ENCODE results near the gene RPL18A.

Gene RPL18A

DNA sequence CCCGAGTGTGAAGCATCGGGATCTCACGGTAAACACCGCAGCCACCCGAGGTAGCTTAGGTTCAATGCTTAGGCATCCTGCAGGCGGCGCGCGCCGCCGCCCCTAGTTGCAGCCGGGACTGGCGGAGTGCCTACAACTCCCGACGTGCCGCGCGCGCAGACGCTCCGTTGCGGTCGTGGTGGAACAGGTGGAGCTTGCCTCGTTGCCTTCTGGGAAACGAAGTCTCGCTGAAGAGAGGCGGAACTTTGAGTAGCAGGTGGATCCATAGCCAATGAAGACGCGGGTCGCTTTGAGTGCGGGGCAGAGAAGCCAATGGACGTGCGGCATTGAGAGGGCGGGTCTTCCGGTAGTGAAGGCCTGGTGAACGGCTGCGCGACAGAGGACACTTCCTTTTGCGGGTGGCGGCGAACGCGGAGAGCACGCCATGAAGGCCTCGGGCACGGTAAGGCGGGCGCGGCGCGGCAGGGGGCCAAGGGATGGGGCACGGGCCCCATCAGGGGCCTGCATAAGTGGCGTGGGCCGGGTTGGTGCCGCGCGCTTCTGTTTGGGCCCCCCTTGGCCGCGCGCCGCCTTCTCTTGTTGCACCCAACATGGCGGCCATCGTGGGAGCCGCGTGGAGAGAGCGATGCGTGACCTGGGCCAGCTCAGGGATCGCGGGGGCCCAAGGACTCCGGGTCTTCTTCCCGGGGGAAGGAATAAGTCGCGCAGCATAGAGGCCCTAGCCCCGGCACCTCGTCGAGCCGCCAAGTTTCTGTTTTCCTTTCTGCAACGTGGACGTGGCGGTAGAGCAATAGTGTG lies at the start of gene RPL18A:
TSS of gene RPL18A (plus strand) at position 378 of the 798 bp plus-strand sequence. CDS start at position 425, 47 bp downstream.
- peak; percentile 98 to 99 for DNase-seq (ENCODE audit: low read depth in 2 of 2)

DNA sequence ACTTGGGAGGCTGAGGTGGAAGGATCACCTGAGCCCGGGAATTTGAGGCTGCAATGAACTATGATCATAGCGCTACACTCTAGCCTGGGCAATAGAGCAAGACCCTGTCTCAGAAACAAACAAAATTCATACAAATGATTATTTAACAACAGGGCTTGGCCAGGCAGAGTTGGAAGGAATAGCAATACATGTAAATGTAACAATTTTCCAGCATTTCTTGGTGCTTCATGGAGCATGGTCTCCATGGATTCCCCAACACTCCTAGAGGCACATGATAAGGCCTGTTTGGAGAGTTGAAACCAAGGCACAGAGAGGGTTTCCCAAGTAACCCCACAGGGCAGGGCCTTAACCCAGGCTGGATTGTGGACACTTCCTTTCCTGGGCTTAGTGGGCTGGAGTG lies 48.6 kb upstream of the RPL18A start:
- no peak for DNase-seq (ENCODE audit: low read depth in 2 of 2)

DNA sequence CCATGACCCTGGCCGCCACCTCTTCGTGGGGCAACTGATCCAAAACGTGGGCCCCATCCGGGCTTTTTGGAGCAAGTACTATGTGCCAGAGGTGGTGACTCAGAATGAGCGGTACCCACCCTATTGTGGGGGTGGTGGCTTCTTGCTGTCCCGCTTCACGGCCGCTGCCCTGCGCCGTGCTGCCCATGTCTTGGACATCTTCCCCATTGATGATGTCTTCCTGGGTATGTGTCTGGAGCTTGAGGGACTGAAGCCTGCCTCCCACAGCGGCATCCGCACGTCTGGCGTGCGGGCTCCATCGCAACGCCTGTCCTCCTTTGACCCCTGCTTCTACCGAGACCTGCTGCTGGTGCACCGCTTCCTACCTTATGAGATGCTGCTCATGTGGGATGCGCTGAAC lies 48.0 kb upstream of the RPL18A start:
- DNase-seq (ENCODE audit: low read depth in 2 of 2): no peak

DNA sequence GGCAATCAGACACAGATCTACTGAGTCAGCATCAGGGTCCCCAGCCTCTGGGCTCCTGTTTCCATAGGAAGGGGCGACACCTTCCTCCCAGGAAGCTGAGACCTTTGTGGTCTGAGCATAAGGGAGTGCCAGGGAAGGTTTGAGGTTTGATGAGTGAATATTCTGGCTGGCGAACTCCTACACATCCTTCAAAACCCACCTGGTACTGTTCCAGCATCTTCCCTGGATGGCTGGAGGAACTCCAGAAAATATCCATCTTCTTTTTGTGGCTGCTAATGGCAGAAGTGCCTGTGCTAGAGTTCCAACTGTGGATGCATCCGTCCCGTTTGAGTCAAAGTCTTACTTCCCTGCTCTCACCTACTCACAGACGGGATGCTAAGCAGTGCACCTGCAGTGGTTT lies 47.6 kb upstream of the RPL18A start:
- no peak for DNase-seq (ENCODE audit: low read depth in 2 of 2)

DNA sequence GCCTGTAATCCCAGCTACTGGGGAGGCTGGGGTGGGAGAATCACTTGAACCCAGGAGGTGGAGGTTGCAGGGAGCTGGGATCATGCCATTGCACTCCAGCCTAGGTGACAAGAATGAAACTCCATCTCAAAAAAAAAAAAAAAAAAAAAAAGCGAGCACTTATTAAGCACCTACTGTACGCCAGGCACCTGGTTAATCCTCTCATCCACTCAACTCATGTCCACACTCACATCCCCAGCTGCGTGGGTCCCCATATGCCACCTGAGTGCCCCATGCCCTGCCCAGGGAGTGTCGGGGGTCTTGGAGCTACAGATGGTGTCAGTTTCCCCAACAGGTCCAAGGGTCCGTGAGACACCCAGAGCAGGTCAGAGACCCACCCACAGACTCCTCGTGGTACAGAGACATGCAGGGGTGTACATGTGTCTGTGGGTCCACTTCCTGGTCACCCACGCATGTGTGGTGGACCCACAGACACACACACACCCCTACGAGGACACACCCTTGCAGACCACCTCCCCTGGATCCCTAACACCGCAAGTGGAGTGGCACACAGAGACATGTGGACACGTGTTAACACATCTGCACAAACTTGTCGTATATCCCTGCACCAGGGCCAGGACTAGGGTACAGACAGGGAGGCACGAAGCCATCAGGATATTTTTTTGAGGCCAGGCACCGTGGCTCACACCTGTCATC lies 41.9 kb upstream of the RPL18A start:
- DNase-seq (ENCODE audit: low read depth in 2 of 2): no peak

DNA sequence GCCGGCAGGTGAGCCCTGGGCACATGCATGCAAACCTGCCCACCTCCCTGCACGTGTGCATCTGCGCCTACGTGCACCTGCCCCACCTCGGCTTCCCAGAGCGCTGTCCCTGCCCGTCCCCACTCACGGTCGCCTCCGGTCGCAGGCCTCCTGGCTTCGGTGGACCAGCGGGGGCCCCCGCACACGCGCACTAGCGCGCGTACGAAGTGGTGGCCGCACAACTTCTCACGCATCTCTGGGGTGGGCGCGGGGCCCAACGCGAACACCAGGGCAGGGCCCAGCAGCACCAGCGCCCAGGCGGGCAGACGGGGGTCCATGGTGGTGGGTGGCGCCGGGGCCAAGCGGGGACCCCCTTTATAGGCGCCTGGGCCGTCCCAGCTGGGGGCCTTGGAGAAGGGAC lies 38.5 kb upstream of the RPL18A start, which contains the start of gene INSL3:
TSS of gene INSL3 (minus strand) at position 330 of the 400 bp plus-strand sequence. CDS start at position 317, 13 bp downstream.
- no peak for DNase-seq (ENCODE audit: low read depth in 2 of 2)

DNA sequence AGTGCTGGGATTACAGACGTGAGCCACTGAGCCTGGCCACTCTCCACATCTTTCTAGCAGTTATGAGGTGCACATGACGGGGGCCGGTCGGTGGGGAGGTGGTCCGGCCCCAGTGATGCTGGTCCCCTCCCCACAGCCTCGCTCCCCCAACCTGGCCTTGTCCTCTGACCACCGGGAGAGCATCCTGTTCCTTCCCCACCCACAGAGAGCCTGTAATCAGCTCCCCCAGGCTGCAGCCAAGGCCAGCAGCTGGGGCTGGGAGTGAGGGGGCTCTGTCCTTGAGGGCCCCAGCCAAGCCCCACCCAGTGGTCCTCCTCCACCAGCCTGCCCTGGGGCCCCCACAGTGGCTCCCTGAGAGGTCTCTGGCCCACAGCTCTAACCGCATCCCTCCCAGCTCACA lies 35.4 kb upstream of the RPL18A start:
- no peak for DNase-seq (ENCODE audit: low read depth in 2 of 2)

DNA sequence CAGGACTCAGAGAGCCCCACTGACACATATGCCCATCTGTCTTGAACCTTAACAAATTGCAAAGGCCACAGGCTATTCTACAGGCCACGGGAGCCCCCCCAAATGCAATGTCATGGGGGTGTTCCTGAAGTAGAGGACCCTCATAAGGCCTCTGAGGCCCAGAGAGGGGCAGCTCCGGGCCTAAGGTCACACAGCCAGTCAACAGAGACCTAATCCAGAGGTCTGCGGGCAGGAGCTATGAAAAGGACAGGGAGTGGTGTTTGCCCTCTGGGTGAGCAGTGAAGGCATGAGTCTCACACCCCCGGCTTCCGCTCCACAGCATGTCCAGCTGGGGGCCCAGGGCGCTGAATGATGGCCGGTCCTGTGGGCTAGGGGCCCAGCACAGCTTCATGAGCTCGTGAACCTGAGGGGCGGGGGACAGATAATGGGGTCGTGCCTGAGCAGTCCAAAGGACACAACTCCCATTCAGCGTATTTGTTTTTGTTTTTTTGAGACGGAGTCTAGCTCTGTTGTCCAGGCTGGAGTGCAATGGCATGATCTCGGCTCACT lies 33.1 kb upstream of the RPL18A start:
- no peak for DNase-seq (ENCODE audit: low read depth in 2 of 2)

DNA sequence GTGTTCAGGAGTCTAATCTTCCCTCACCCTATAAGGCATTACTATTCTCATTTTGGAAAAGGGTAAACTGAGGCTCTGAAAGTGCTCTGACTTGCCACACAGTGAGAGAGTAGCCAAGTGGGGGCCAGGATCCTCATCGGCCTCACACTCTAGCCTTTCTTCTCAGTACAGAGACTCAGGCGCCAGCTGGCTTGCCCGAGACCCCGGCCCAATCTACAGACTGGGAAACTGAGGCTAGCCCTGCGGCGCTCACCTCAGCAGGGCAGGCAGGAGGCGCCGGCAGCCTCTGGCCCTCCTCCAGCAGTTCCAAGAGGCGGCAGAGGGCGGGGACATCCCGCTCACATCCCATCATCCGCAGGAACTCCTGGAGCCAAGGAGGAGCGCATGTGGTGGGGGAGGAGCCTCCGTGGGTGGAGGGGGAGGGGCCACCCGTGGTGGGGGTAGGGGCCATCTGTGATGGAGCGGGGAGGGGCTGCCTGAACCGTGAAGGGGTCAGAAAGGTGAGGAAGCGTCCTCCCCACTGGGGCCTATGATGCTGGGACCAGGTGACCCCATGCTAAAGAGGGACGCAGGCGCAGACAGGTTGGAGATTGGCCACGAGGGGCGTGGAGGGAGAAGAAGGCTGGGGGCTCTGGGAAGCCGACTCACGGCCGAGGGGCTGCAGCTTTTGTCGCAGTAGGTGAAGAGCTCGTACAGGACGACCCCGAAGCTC lies 29.7 kb upstream of the RPL18A start:
- no peak for DNase-seq (ENCODE audit: low read depth in 2 of 2)

DNA sequence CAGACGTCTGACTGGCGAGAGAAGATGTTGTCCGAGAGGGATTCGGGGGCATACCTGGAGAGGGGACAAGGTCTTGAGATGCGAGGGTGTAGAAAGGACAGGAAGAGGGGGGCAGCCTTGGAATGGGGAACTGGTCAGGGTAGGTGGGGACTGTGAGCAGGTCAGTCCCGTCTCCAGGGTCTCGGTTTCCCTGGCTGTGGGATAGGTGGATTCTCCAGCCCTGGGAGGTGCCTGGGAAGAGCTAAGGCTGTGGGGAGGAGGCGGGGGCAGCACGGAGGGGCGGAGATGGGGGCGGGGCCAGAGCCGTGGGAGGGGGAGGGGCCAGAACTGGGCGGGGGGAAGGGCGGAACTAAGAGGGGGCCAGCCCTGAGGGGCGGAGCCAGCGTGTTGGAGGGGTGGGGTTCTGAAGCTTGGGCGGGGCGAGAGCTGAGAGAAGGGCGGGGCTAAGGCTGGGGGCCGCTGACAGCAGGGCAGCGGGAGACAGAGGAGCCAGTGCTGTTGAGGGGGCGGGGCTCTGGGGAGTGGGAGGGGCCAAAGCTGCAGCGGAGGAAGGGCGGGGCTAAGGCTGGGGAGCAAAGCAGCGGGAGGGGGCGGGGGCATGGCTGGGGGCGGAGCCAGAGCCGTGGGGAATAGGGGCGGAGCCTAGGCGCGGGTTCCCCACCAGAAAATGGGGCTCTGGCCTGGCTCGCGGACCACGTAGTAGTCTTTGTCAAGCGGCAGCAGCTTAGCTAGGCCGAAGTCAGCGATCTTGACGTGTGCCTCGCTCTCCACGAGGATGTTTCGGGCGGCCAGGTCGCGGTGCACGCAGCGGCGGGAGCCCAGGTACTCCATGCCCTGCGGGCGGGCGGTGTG lies 28.9 kb upstream of the RPL18A start:
- DNase-seq (ENCODE audit: low read depth in 2 of 2): no peak

DNA sequence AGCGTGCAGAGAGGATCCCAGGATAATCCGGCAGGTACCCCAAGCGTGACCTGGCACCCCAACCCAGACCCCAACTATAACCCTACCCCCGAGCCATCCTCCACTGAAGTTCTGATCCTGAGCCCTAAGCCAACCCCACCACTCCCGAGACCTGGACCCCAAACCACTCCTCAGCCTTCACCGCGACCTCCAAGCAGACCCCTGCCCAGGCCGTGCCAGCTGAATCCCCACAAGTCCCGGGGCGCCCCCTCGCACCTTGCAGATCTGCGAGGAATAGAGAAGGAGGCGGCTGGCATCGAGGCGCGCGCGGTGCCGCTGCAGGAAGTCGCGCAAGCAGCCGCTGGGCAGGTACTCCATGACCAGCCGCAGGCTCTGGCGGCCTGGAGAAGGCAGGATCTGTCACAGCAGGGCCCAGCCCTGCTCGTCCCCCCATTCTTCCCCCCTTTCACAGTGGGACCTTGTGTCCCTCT lies 28.3 kb upstream of the RPL18A start:
- no peak for DNase-seq (ENCODE audit: low read depth in 2 of 2)

DNA sequence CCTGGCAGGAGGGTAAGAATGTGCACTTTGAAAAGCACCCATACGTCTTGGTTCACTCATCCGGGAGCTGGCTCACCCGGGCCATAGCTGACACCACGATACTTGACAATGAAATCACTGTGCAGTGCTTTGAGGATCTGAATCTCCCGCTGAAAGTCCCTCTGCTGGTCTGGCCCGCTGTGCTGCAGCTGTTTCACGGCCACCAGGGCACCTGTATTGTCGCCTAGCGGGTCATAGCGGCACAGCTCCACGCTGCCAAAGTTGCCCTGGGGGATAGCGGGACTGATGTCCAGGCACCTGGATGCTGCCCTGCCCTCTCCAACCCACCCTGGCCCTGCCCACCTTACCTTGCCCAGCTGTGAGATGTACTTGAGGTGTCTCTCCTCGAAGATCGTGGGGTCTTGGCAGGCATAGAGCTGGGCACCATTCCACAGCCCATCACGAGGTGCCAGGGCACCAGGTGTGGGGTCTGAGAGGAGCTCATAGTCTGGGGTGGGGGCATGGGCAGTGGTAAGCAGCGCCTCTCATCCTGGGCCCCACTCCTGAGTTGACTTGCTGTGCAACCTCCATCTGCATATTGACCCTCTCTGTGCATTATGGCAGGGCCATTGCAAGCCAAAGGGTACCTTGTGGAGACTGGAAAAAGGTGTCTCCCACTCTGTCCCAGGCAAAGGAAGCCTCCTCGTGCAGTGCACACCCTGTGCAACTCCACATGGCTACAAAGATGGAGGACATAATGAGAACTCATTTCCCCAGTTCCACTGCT lies 27.1 kb upstream of the RPL18A start:
- DNase-seq (ENCODE audit: low read depth in 2 of 2): no peak

DNA sequence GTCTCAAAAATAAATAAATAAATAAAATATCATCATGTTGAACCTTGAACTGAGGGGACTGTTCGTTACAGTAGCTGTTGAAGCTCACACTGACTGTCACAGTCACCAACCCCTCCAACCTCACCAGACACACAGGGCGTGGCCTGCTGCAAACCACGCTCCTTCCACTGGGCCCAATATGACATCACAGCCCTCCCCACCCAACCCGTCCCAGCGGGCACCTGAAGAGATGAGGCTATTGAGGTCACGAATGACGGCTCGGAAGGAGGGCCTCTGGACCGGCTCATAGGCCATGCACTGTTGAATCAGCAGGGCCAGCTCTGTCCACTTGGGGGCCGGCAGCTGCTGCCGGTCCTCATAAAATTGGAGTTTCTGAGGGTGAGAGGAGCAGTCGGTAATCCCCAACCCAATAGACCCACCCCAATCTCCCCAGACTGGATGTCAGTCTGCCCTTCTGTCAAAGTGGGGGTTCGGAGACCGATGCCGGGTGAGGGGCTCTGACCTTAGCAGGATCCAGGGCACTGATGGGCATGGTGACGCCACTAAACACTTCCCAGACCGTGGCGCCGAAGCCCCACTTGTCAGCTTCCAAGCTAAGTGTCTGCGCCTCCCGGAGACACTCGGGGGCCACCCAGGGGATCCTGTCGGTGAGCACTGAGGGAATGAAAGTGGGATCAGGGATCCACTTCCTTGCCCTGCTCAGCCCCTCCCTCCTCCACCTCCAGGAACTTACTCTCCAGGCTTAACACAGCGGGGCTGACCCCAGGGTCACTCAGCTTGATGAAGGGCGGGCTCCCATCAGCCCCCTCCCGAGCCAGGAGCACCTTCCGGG lies 25.1 kb upstream of the RPL18A start:
- no peak for DNase-seq (ENCODE audit: low read depth in 2 of 2)

DNA sequence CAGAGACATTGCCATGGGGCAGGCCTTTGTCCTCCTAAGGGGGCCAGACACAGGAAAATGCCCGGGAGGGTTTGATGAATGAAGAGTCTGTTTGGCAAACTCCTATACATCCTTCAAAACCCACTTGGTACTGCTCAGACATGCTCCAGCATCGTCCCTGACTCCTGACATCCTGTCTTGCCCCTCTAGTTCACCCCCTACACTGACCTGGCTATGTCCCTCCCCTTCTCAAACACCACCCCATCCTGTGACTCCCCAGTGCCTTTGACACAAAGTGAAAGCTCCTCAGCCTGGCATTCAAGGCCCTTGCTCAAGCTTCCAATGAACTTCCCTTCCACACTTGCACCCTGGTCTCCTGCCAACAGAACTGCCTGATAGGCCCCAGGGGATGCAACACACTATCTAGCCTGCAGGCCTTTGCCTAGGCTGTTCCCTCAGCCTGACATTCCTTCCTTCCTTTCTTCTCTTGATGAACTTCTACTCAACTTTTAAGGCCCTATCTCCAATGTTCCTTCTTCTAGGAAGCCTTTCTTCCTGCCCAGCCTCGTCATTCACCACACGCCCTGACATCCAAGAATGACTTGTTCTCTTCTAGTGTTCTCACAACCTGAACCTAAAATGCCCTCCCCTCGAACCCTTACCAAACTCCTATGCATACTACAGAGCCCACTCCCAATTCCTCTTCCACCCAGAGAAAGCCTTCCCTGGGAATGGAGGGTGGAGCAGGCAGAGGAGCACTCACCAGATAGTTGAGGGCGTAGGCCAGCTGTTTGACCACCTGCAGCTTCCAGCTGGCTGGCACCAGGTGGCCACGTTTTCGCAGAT lies 24.3 kb upstream of the RPL18A start:
- no peak for DNase-seq (ENCODE audit: low read depth in 2 of 2)

DNA sequence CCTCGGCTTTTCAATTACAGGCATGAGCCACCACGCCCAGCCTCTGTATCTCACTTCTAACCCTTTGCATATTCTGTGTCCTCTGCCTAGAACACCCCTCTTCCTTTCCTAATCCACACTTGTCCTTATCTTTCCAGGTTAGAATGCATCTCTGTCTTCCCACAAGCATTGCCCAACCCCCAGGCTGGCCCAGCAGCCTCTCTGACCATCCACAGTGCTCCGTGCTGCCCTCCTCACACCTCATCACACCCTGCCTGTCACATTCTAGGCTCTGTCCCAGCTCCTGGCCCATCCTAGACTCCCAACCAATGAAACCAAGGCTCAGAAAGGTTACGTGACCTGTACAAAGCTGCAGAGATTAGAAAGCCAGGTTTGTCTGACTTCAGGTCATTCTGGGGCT lies 23.2 kb upstream of the RPL18A start:
- DNase-seq (ENCODE audit: low read depth in 2 of 2): no peak

DNA sequence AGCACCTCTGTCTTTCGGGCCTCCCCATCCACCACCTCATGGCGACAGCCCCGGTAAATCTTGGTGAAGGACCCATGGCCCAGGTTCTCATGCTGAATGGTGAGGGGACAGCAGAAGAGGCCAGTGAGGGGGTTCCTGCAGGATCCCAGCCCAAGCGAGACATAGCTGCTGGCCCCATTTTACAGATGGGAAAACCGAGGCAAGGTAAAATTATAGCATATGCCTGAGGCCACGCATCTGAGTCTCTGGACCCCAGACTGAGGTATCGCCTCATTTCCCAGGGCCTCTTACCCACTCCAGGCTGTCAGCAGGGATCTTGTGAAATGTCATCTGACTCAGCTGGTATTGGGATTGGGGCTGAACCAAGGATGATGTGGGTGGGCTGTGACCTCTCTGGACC lies 21.7 kb upstream of the RPL18A start:
- DNase-seq (ENCODE audit: low read depth in 2 of 2): no peak

DNA sequence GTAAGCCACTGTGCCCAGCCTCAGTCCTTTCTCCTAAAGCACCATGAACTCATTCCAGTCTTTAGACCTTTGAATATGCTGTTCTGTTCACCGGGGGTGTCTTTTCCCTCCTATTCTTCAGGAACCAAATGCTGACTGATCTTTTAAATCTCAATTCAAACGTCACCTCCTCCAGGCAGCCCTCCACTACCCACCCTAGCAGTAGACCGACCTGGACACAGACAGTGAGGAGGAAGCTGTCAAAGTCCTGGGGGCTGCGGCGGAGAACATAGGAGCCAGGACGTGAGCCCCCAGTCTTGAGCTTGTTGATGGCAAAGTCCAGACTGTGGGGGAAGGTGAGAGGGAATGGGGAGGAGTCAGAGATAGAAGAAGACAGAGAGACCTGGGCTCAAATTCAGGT lies 19.7 kb upstream of the RPL18A start:
- DNase-seq (ENCODE audit: low read depth in 2 of 2): no peak

DNA sequence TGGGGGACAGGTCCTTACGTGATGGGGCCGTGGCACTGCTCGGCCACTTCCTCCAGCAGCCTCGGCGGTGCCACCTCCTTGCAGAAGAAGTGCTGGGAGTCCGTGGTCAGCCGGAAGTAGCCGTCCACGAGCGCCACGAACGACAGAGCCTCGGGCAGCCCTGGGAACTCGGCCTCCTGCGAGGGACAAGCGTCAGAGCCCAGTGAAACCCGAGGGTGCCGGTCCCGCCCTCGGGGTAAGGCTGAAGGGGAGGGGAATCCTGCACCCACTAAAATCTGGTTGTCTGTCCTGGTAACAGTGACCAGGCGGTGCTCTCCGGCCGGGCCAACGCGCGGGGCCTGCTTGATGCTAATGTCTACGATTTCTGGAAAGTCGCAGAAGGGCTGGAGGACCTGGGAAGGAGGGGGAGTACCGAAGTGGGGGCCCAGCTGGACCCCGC lies 18.3 kb upstream of the RPL18A start:
- DNase-seq (ENCODE audit: low read depth in 2 of 2): no peak
